ENCODE data around the gene CSMD2.

The CSMD2 gene

DNA sequence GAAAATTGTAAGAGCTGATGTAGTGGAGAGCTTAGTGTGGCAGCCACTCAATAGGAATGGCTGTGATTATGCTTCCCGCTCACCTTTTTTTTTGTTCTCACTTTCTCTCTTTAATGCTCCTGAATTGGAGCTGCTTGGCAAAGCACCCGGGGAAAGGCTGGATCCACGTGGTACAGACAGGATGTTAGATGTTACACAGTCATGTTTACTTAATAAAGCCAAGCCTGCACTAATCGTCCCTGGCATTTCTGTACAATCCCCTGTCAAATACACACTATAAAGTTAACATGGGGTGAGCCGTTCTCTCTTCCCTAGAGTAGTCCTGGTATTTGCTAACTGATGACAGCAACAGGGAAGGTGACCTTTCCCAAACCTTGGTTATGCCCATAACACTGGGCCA lies 504.8 kb downstream of the CSMD2 start:
- DNase-seq: no peak

DNA sequence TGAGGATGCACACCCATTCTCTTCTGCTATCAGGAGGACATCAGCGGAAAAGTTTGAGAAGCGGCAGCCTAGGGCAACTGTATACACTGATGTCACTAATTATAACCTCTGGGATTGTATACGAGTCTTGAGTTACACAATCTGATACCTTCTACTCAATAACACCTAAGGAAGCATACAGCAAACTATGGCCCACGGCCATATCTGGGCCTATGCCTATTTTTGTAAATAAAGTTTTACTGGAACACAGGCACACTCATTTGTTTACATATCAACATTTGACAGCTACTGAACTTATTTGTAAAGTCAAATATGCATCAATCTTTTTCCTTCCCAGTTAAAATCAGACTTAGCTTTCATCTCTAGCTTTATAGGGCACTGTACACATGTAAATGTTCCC lies 505.4 kb downstream of the CSMD2 start:
- no peak for DNase-seq

DNA sequence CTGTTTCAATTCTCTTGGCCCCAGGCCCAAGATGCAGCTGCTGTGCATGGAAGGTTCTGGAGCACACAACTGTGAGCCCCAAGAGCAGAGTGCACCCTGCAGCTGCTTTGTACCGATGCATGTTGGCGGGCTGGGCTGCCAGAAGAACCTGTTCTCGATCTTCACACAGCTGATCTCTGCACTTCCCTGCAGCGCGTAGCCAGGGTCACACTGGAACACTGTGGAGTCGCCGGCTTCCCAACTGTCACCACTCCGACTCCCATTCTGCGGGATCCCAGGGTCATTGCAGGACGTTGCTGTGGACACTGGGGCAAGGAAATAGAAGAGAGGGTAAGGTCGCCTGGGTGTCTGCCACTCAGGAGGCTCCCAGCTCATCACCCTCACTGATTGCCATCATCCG lies 507.2 kb downstream of the CSMD2 start:
- DNase-seq: no peak

DNA sequence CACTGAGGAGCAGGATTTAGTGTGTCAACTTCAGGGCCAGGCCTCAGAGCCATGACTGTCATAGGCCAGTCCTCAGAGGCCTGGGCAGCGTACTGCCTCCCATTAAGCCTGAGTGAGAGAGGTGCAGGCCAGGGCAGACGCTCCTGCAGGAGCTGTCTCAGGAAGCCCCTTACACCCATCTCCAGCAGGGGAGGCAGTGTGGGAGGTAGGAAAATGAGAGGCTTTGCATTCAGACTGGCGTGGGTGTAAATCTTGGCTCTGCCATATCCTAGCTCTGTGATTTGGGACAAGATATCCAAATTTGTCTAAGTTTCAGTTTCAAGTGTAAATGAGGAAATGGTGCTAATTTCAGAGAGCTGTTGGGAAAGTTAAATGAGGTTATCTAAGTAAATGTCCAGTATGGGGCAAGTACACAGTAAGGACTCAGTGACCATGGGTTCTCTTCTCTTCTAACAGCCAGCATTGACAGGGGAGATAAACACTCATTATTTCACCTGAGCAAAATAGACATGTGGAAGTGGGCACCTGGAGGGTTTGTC lies 508.5 kb downstream of the CSMD2 start:
- no peak for DNase-seq

DNA sequence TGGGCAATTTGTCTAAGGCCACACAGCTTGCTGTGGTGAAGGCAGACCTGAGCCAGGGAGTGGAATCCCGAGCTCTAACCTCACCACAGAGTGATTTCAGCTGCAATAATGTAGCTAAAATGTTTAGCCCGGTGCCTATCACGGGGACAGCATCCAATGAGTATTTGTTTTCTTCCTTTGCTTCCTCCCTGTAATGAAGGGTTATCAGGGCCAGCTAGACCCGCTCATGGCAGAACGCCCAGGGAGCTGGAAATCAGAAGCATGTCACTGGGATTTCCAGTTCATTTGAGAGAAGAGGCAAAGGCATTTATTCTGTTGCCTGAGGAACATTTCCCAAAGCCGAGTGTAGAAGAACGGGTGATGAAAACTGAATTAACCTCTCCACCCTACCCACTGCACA lies 509.5 kb downstream of the CSMD2 start:
- DNase-seq: no peak

DNA sequence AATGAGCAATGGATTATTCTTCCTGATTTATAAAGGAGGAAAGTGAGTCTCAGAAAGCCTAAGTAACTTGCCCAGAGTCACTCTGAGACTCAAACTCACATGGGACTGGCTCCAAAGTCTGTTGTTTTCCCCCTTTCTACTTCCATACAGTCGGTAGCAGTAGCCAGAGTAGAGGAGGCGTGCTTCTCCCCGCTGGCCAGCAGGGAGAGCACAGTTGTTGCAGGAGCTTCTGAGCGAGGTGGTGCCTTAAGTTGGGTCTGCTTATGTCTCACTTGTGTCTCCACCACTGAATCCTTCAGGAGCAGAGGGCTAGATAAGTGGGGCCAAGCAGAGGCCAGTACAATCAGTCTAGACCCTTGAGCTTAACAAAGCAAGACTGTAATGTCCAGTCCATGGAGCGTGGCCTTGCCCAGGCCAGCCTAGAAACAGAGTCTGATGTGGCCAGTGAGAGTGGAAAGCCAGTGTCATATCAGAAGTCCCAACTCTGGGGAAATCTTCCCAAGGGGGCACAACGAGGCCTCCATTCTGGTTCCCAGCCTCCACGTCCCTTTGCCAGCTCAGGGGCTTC lies 510.7 kb downstream of the CSMD2 start:
- DNase-seq: no peak

DNA sequence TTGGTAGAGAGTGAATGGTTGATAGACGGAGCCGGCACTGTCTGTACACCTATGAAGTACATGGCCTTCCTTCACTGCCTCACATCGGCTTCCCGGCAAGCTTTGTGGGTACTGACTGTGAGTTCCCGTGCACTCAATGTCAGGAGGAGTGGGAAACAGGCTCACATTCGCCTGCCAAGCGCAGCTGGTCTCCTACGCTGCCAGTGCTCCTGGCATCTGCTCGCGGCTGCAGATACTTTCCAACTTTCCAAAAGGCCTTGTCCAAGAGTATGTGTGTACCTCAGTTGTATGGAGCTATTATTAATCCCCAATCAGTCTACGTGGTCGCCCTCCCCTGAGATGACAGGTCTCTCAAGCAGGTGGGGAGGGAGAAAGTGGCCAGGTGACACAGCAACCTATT lies 511.8 kb downstream of the CSMD2 start:
- no peak for DNase-seq

DNA sequence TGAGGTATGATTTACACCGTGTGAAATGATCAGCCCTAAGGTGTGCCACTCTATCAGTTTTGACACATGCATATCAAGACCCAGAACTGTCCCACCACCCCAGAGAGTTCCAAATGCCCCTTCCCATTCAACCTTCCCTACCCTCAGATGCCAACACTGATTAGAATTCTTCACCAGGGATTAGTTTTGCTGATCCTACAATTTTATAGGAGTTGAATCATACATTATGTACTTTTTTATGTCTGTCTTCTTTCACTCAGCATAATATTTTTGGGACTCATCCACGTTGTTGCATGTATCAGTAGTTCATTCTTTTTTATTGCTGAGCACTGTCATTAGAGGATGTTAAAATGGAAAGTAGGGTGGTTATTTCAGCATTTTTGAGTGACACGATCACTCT lies 514.3 kb downstream of the CSMD2 start:
- DNase-seq: no peak

DNA sequence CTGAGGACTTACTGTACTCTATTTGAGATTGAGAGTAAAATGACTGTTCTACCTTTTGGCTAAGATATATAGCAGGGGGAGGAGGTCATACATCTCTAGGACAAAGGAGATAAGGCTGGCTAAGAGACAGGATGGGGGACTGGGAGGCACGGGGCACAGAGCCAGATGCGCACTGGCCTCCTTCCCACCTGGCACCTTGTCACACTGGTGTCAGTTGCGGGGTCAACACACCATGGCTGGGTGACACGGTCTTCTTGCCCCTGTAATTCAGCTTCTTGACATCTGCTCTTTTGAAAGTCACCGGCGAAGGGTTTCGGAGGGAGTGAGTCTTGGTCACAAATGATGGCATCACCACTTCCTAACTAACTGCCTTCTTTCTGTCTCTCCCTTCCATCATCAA lies 515.3 kb downstream of the CSMD2 start:
- DNase-seq: no peak

DNA sequence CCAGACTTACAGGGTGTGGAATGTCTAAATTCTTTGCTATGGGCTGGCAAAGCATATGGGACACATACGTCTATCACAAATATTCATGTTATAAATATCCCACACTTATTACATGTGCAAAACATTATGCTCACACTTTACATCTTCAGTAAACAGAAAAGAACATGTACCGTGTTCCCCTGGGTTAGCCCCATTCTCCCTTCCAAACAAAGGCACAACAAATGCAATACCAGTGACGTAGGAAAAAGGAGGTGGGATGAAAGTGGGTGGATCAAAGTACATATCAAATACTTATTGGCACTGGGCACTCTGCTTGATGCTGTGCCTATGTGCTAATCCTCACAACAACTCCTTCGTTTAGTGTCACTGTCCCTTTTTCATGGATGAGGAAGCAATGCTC lies 521.8 kb downstream of the CSMD2 start:
- DNase-seq: no peak

DNA sequence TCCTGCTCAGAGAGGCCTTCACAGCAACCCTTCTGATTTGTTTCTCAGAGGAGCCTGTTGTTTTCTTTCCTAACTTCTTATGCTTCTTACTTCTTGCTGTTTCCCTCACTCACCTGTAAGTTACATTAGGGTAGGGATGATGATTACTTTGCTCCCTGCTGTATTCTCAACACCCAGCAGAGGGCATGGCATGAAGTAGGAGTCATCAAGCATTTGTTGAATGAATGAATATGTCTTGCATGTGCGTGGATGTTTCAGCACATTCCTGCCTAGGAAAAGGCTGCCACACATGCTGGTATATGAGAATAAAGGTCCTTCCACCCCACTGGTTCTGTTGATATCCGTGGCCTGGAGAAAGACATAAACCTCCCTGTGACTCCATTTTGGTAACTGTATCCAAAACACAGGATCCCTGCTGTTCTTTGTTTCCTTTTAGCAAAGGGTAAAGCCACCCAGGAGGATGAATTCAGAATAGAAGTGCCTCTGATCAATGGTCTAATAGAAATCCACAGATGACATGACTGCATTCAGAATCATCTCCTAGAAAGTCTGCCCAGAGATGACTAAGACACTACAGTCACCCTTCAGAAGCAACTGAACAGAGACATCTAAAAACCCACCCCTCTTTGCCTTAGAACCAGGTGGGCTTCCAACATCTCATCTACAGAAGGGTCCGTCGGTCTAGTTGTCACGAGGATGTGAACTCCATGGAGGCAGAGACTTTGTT lies 523.8 kb downstream of the CSMD2 start:
- no peak for DNase-seq

DNA sequence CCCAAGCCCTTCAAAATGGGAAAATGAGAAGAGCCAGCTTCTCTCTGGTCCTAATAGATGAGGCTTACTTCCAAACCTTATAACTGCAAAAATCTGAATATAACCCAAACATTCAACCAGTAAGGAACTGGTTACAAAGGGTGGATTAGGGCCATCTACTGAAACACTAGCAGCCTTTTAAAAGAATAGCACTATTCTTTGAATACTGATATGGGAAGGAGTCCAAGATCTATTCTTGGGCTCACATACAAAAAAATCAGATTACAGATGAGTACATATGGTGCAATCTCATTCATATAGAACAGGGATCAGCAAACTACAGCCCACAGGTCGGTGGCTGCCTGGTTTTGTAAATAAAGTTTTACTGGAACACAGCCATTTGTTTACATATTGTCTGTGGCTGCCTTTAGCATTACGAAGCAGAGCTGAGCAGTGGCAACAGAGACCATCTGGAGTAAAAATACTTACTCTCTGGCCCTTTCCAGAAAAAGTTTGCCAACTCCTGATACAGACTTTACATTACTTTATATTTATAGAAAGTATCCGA lies 524.8 kb downstream of the CSMD2 start:
- no peak for DNase-seq

DNA sequence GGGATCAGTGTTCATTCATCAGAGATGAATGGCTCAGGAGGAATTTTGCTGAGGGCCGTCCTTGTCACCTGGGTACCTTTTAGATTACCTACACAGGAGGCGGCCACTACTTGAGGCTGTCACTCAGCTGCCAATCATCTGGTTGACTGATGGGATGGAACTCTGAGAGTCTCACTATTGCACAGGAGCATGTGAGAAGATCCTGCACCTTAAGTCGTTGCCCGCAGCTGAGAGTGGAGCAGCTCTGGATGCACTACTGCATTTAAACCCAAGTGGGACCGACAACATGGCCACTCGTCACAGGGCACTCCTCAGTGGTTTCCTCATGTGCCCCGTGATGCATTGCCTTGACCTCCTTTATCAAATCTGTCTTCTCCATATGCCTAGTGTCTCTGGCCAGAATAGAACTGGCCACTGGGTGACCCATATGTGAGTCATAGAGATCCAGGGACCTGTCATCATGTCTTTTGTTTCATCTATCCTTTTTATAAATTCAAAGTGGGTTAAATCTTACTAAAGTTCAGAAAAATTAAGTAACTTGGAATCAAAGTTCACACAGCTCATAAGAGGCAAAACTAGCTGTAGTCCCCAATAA lies 527.1 kb downstream of the CSMD2 start:
- DNase-seq: no peak

DNA sequence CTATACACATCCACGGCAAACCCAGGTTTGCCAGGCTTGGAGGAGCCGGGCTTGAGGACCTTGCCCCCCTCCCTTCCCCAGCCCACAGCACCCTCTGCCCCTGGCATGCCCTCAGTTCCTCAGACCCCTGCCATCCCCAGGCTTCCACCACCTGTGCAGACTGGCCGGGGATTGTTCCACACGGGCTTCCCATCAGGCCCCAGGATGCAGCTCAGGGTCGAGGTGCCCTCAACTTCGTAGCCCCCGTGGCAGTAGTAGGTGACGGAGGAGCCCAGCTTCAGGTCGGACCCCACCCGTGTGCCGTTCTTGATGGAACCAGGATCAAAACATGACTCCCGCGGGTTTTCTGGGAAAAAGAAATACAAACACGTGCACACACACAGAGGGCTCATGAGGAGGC lies 528.8 kb downstream of the CSMD2 start:
- no peak for DNase-seq

DNA sequence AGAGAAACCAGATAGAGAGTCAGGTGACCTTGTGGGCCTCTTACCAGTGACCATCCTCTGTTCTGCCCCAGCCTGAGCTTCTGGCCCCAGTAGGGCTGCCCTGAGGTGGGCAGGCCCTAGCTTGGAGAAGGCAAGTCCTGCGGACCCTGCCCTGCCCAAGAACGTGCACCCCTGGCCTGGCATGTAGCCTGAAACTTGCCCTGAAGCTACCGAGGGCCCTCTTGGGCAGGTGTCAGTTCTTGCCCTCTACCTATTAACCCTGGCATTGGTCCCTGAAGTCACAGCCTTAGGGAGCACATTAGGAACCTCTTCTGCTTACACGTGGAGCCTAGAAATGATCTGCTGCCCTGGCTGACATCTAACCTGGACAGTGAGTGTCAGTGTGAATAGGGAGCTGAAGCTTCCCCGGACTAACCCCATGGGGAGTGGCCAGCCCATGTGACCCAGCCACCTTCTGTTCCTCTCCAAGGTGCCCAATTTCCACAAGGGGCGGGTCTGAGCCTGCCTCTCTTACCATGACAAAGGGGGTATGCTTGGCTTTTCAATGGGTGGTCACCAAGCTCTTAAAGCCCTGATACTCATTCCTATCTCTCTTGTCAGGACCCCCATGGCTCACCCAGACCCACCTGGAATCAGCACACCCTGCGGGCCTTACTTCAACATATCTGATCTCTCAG lies 529.6 kb downstream of the CSMD2 start:
- DNase-seq: no peak

DNA sequence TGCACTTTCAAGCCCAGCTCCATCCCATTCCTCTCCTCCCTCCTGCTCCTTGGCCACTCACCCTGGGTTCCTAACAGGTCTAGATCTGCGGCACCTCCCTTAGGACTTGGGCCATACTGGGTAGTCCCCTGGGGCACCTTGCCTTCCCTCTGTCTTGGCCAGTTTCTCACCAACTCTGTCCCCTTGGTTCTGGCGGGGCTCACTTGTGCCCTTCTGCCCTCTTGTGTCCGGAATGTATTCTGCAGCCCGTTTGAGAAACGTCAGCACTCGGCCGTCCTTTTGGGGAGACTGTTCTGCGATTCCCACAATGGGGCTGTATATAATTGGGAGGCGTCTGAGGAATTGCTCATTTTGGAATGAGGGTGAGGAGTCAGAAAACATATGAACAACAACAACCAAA lies 530.2 kb downstream of the CSMD2 start:
- DNase-seq: no peak

DNA sequence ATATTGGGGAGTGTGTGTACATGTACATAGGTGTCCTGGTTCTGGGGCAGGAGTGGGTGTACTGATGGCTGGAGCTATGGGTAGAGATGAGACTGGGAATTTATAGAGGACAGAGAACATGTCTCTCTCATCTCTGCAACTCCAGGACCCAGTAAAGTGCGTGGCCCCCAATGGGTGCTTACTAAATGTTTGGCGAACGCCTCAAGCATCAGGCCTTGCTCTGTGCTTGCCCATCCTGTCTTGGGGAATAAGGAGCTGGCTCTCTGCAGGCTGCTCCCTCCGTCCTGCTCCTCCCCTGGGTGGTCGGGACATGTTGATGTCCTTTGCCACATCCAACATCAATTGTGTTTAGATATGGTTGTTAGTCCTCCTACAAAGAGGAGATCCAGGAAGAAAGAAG lies 530.9 kb downstream of the CSMD2 start:
- no peak for DNase-seq

DNA sequence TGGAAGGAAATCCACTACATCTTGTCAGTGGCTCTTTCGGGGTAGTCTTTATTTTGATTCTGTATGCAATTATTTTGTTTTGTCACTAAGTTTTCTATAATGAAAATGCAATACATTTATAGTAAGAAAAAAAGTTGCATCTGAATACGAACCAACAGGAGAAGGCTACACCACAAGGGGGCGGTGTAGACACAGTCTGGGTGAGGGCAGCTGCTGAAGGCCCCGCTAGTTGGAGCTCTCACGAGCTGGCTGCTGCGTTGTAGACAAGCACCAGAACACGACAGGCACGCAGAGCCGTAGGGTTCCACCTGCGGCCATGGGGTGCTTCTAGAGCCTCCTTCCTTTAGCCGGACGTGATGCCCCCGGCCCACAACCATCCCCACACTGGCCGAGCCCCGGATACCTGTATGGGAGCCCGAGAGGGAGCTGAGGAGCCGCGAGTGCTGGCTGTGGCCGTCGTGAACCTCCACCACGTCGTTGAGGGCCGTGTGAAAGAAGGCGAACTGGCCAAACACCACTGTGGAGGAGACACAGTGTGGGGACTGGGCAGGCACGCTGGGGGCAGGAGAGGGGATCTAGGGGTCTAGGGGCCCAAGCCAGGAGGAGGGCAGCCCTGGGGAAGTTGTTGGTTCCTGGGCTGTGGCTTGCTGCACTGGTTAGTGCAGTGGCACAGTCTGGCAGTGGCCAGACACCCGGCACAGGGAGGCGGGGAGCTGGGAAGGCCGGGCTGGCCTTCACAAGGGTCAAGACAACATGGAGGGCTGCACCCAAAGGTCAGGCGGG lies 531.8 kb downstream of the CSMD2 start:
- peak; percentile 57 to 77 (median 70) for DNase-seq

DNA sequence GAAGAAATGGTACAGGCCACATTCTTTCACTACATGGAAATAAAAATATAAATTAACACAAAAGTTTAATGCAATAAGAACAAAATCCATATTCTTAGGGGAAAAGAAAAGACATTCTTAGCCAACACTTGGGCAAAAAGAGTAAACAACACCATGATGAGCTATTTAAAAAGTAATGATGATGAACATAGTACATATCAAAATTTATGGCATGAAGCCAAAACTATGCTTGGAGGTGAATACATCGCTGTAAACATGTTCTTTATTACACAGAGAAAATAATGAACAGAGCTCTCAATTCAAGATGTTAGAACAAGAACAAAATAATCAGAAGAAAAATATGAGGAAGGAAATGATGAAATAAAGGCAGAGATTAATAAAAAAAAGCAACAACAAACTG lies 534.3 kb downstream of the CSMD2 start:
- DNase-seq: no peak

DNA sequence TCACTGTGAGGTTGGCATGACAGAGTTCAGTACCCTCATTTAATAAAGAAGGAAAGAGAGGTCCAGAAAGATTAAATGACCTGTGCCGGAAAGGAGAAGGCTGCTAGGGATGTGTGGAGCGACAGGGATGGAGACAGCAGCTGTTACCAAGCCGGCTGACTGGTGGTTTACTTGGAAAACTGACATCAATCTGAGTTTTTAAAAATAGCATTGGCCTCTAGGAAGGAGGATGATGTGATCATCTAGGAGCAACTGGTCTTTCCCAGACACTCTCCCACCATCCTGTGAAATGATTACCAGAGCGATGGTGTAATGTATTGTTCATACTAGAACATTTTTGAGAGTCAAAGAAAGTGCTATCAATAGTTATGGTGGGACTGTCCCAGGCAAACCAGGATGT lies 538.2 kb downstream of the CSMD2 start:
- no peak for DNase-seq

DNA sequence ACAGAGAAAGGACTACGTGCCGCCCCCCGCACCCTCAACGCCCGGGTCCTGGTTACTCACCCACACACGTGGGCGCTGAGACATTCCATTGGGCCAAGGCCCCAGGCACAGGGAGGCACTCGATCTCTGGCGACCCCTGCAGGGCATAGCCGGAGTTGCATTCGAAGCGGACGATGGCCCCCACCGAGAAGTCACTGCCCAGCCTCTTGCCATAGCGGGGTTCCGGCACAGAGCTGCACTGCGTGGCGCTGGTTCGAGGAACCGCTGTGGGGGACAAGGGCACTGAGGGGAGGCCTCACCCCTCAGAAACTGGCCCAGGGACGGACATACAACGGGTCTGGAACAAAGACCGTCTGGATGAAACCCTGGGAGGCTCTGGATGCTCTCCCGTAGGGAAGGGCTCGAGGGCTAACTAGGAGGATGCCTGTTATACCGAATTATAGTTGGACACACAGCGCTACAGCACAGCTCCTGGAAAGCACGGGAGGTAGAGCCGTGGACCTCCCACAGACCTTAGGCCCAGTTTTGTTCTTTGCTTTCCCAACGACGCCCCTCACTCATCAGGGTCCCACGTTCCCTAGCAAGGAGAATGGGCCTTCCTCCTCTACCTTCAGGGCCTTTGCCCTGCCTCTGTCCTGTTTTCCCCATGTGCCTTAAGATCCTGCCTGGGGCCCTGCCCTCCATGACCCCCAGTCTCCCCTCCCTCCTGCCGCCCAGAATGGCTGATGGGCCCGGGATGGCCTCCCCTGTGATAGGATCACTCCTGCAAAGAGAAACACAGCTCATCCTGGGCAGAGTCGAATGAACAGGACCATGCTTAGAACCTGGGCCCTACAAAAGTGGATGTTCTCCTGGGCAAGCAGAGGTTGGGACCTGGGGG lies 539.8 kb downstream of the CSMD2 start:
- no peak for DNase-seq

Data from activated CD4-positive, CD25-positive, alpha-beta regulatory T cell (primary cell).